GM23338 (cell line): ENCODE results near the gene ACOXL. TPM values are rescaled to one million over a fixed set of nuclear protein-coding genes. Genes with fewer than 3 reads are reported as not detected.

Source experiments
- ATAC-seq: fragments of 200-7000 bp; cut with Tn5 transposase; 3 replicates; pipeline ENCODE4 v1.9.1; 2020
- DNase-seq: peaks from one replicate; pipeline ENCODE4 v3.0.0-alpha.2; 2015; ENCODE audit warnings: low spot score
- H2AFZ ChIP-seq: fragments of 200-600 bp; sonication (generic); 2 replicates; pipeline ENCODE4 v1.8.0; 2016; ENCODE audit warnings: antibody characterized with exemption, mild to moderate bottlenecking, moderate library complexity
- H3F3A ChIP-seq: fragments of 200-600 bp; sonication (generic); replicated peaks from 2 replicates; pipeline ENCODE4 v1.8.0; 2017; ENCODE audit warnings: antibody characterized with exemption, mixed run types, low read depth
- H3K27ac ChIP-seq: fragments of 200-600 bp; sonication (generic); 2 replicates; pipeline ENCODE4 v1.6.1; 2016; ENCODE audit warnings: low read depth
- H3K27me3 ChIP-seq: fragments of 200-600 bp; sonication (generic); 2 replicates; pipeline ENCODE4 v1.8.0; 2016; ENCODE audit warnings: mild to moderate bottlenecking, mixed run types, moderate library complexity; ENCODE audit not compliant: insufficient read depth
- H3K36me3 ChIP-seq: fragments of 200-600 bp; sonication (generic); 2 replicates; pipeline ENCODE4 v1.8.0; 2016; ENCODE audit warnings: mild to moderate bottlenecking; ENCODE audit not compliant: insufficient read depth
- H3K4me1 ChIP-seq: fragments of 200-600 bp; sonication (generic); 2 replicates; pipeline ENCODE4 v1.8.0; 2016; ENCODE audit warnings: mild to moderate bottlenecking, moderate library complexity; ENCODE audit not compliant: insufficient read depth
- H3K4me2 ChIP-seq: fragments of 200-600 bp; sonication (generic); 2 replicates; pipeline ENCODE4 v1.7.1; 2017; ENCODE audit warnings: mixed run types
- H3K4me3 ChIP-seq: fragments of 200-600 bp; sonication (generic); 2 replicates; pipeline ENCODE4 v1.6.1; 2016; ENCODE audit warnings: mixed run types
- H3K79me2 ChIP-seq: fragments of 200-600 bp; sonication (generic); replicated peaks from 2 replicates; pipeline ENCODE4 v1.8.0; 2017; ENCODE audit warnings: mild to moderate bottlenecking; ENCODE audit not compliant: insufficient read depth
- H3K9me2 ChIP-seq: fragments of 200-600 bp; sonication (generic); 2 replicates; pipeline ENCODE4 v1.8.0; 2017; ENCODE audit not compliant: insufficient read depth
- H4K20me1 ChIP-seq: fragments of 200-600 bp; sonication (generic); replicated peaks from 2 replicates; pipeline ENCODE4 v1.8.0; 2017; ENCODE audit warnings: mild to moderate bottlenecking; ENCODE audit not compliant: insufficient read depth
- H3K27ac Mint-ChIP-seq: 2 replicates; pipeline ENCODE4 v1.8.0; 2020; ENCODE audit warnings: inconsistent platforms, mild to moderate bottlenecking, moderate library complexity, mixed read lengths
- H3K27me3 Mint-ChIP-seq: 3 replicates; pipeline ENCODE4 v1.8.0; 2022; ENCODE audit warnings: low read depth, mild to moderate bottlenecking, moderate library complexity, mixed read lengths, inconsistent platforms; ENCODE audit not compliant: insufficient read depth, poor library complexity
- H3K36me3 Mint-ChIP-seq: 3 replicates; pipeline ENCODE4 v1.8.0; 2021; ENCODE audit warnings: low read depth, mild to moderate bottlenecking, inconsistent platforms, moderate library complexity, mixed read lengths
- H3K4me1 Mint-ChIP-seq: 3 replicates; pipeline ENCODE4 v1.8.0; 2020; ENCODE audit warnings: mild to moderate bottlenecking, inconsistent platforms, mixed read lengths
- H3K4me3 Mint-ChIP-seq: 3 replicates; pipeline ENCODE4 v1.8.0; 2021; ENCODE audit warnings: moderate library complexity, mild to moderate bottlenecking, inconsistent platforms, mixed read lengths
- H3K9me3 Mint-ChIP-seq: 3 replicates; pipeline ENCODE4 v1.8.0; 2020; ENCODE audit warnings: moderate library complexity, mild to moderate bottlenecking, inconsistent platforms, mixed read lengths
- CREB1 ChIP-seq: fragments of 250-450 bp; sonication (Bioruptor Pico); IDR thresholded peaks from 2 replicates; pipeline ENCODE4 v1.5.0; 2020; ENCODE audit warnings: low read depth, mild to moderate bottlenecking, moderate library complexity
- CTCF ChIP-seq, 2 experiments: fragments of 200-600 bp in 1 of 2; sonication (generic) in 1 of 2; conservative IDR thresholded peaks; 2 replicates each; pipeline versions ENCODE4 v1.5.1 to v1.6.1; 2016 to 2017; ENCODE audit warnings: antibody characterized with exemption in 2 of 2, low read depth in 2 of 2, mild to moderate bottlenecking in 2 of 2, moderate library complexity in 1 of 2
- EZH2 ChIP-seq: fragments of 200-600 bp; sonication (generic); IDR thresholded peaks from one replicate; pipeline ENCODE4 v1.8.0; 2017; ENCODE audit warnings: antibody characterized with exemption, mild to moderate bottlenecking, low read depth; ENCODE audit not compliant: unreplicated experiment
- EZH2phosphoT487 ChIP-seq: fragments of 200-600 bp; sonication (generic); IDR thresholded peaks from one replicate; pipeline ENCODE4 v1.8.1; 2018; ENCODE audit warnings: antibody characterized with exemption; ENCODE audit not compliant: unreplicated experiment
- JUNB ChIP-seq: IDR thresholded peaks from one replicate; pipeline ENCODE4 v1.6.1; 2016; ENCODE audit warnings: antibody characterized with exemption; ENCODE audit not compliant: unreplicated experiment
- NANOG ChIP-seq: IDR thresholded peaks from 2 replicates; pipeline ENCODE4 v1.6.1; 2016; ENCODE audit warnings: antibody characterized with exemption, borderline replicate concordance
- ZNF114 ChIP-seq: fragments of 250-450 bp; sonication (Bioruptor Pico); IDR thresholded peaks from 2 replicates; pipeline ENCODE4 v1.5.0; 2020; ENCODE audit warnings: mild to moderate bottlenecking, moderate library complexity
- ZNF331 ChIP-seq: fragments of 250-450 bp; sonication (Bioruptor Pico); IDR thresholded peaks from 2 replicates; pipeline ENCODE4 v1.5.0; 2020; ENCODE audit warnings: low read depth, mild to moderate bottlenecking, moderate library complexity
- ZNF462 ChIP-seq: fragments of 250-450 bp; sonication (Bioruptor Pico); IDR thresholded peaks from 2 replicates; pipeline ENCODE4 v1.5.0; 2020; ENCODE audit warnings: mild to moderate bottlenecking, moderate library complexity
- polyA plus RNA-seq: library from polyadenylated mRNA; unstranded; fragments of >200 nt; fragmentation: Nextera tagmentation; extraction: Ambion mirVana; gene quantifications from 2 replicates; pipeline ENCODE4 v1.2.1, GENCODE V29; 2016
- total RNA-seq: library from RNA; depleted of rRNA; stranded (reverse); fragments of >200 nt; shearing (Covaris generic); gene quantifications from 2 replicates; pipeline ENCODE4 v1.2.3, GENCODE V29; 2014

The ACOXL gene
- total and polyA plus RNA-seq, 2 experiments from 2014 or later = 9.0 to 14.7 TPM

- no peak for TF ChIP-seq EZH2
- TF ChIP-seq ZNF114 (CRISPR knock-in tag) = no peak
- no peak for TF ChIP-seq EZH2phosphoT487
- TF ChIP-seq ZNF331 (CRISPR knock-in tag) = no peak
Observed at GRCh38 chr2:111160758-111161157, 428.4 kb downstream of the ACOXL start (continued).

- Histone ChIP-seq H4K20me1 (peaks cover 6% of the 10 kb centered on the region), H3K27me3 (no peaks in the 10 kb centered on the region), H2AFZ (no peak overlapping the region), H3K27ac (no peak overlapping the region), H3K4me2 (no peak overlapping the region), H3F3A (no peaks in the 10 kb centered on the region), H3K9me2 (no peaks in the 10 kb centered on the region), H3K36me3 (0 out of 2 replicates have a peak, but pooled peaks cover 8% of the 10 kb centered on the region), H3K4me3 (no peak overlapping the region), H3K79me2 (peaks cover 49% of the 10 kb centered on the region), H3K4me1 (peaks cover 30% of the 10 kb centered on the region)
- Mint-ChIP-seq H3K36me3 (peaks cover 34% of the 10 kb centered on the region), H3K4me1 (peaks cover 40% of the 10 kb centered on the region), H3K9me3 (no peaks in the 10 kb centered on the region), H3K27ac (no peak overlapping the region), H3K27me3 (peaks cover 4% of the 10 kb centered on the region), H3K4me3 (no peak overlapping the region)
- no peak for TF ChIP-seq CREB1 (CRISPR knock-in tag)
- no peak for TF ChIP-seq ZNF331 (CRISPR knock-in tag)
- TF ChIP-seq CTCF (conservative IDR thresholded peaks at IDR 0.05; ENCODE audit: low read depth in 2 of 2) = no peak
- no peak for TF ChIP-seq ZNF462 (CRISPR knock-in tag)
- no peak for TF ChIP-seq NANOG
- TF ChIP-seq JUNB = no peak
- no peak for TF ChIP-seq ZNF114 (CRISPR knock-in tag)
- no peak for ATAC-seq
- DNase-seq = no peak
Observed at GRCh38 chr2:111161971-111162370, 429.6 kb downstream of the ACOXL start.
